Keratinocyte (primary cell): Measurements from ENCODE around the gene TAMM41. TPM values are rescaled to one million over a fixed set of nuclear protein-coding genes. Genes with fewer than 3 reads are reported as not detected.

Experiments
- DNase-seq: peaks from one replicate; pipeline ENCODE4 v3.0.0-alpha.2; 2011; ENCODE audit warnings: low read depth, missing footprints, low spot score
- FAIRE-seq: peaks from 2 replicates; lab custom pipeline; 2011; peaks lifted over from hg19 to GRCh38; lab: Jason Lieb, UNC
- H2AFZ ChIP-seq: 2 replicates; pipeline ENCODE4 v1.6.0; 2012; ENCODE audit warnings: low read length, control low read depth, inconsistent platforms; ENCODE audit not compliant: control insufficient read depth
- H3K27ac ChIP-seq: 2 replicates; pipeline ENCODE4 v1.5.1; 2011; ENCODE audit warnings: low read length; ENCODE audit not compliant: control insufficient read depth, insufficient read depth
- H3K27me3 ChIP-seq: 3 replicates; pipeline ENCODE4 v1.6.0; 2011; ENCODE audit warnings: low read length; ENCODE audit not compliant: control insufficient read depth, insufficient read depth; ENCODE audit errors: extremely low read depth
- H3K36me3 ChIP-seq, 2 experiments: 2 replicates in 1 of 2; 3 replicates in 1 of 2; pipeline ENCODE4 v1.5.1; 2011; ENCODE audit warnings: low read length in 2 of 2, mild to moderate bottlenecking in 1 of 2; ENCODE audit not compliant: control insufficient read depth in 2 of 2, insufficient read depth in 2 of 2; ENCODE audit errors: extremely low read depth in 1 of 2
- H3K4me1 ChIP-seq: 3 replicates; pipeline ENCODE4 v1.5.1; 2011; ENCODE audit warnings: low read length; ENCODE audit not compliant: control insufficient read depth, insufficient read depth; ENCODE audit errors: extremely low read depth
- H3K4me2 ChIP-seq: 3 replicates; pipeline ENCODE4 v1.6.0; 2011; ENCODE audit warnings: low read depth, low read length; ENCODE audit not compliant: control insufficient read depth, insufficient read depth; ENCODE audit errors: extremely low read depth
- H3K4me3 ChIP-seq, 3 experiments: fragments of 200-600 bp in 1 of 3; sonication (generic) in 1 of 3; 2 replicates in 2 of 3; 3 replicates in 1 of 3; pipeline ENCODE4 v1.5.1; 2011 to 2016; ENCODE audit warnings: low read length in 3 of 3, mild to moderate bottlenecking in 3 of 3, control low read depth in 2 of 3, inconsistent platforms in 1 of 3, low read depth in 1 of 3, mixed read lengths in 1 of 3, mixed run types in 1 of 3, moderate library complexity in 1 of 3; ENCODE audit not compliant: control insufficient read depth in 2 of 3, insufficient read depth in 2 of 3; ENCODE audit errors: extremely low read depth in 1 of 3
- H3K79me2 ChIP-seq: 2 replicates; pipeline ENCODE4 v1.6.0; 2012; ENCODE audit warnings: low read length; ENCODE audit not compliant: control insufficient read depth, insufficient read depth
- H3K9ac ChIP-seq: 3 replicates; pipeline ENCODE4 v1.6.0; 2011; ENCODE audit warnings: low read length; ENCODE audit not compliant: control insufficient read depth, insufficient read depth; ENCODE audit errors: extremely low read depth
- H3K9me1 ChIP-seq: 3 replicates; pipeline ENCODE4 v1.6.0; 2011; ENCODE audit warnings: low read length; ENCODE audit not compliant: control insufficient read depth, insufficient read depth; ENCODE audit errors: extremely low read depth
- H3K9me3 ChIP-seq: 2 replicates; pipeline ENCODE4 v1.5.1; 2012; ENCODE audit warnings: low read depth, low read length; ENCODE audit not compliant: control insufficient read depth
- H4K20me1 ChIP-seq: 3 replicates; pipeline ENCODE4 v1.6.0; 2011; ENCODE audit warnings: low read length; ENCODE audit not compliant: control insufficient read depth, insufficient read depth; ENCODE audit errors: extremely low read depth
- CTCF ChIP-seq, 3 experiments: IDR thresholded peaks in 1 of 3; conservative IDR thresholded peaks in 1 of 3; optimal IDR thresholded peaks in 1 of 3; 2 replicates in 2 of 3; 3 replicates in 1 of 3; pipeline versions ENCODE3 to v1.5.1; 2011; ENCODE audit warnings: low read length in 3 of 3, mild to moderate bottlenecking in 3 of 3, moderate library complexity in 2 of 3, control low read depth in 1 of 3, inconsistent platforms in 1 of 3; ENCODE audit not compliant: insufficient read depth in 2 of 3; ENCODE audit errors: extremely low read depth in 1 of 3
- EZH2 ChIP-seq: IDR thresholded peaks from one replicate; pipeline ENCODE4 v1.6.1; 2012; ENCODE audit warnings: inconsistent platforms, mild to moderate bottlenecking, low read length, moderate library complexity
- dilution Hi-C: fragments of 300-500 bp; cut with MboI; formaldehyde crosslinking; loops from one replicate; pipeline ENCODE4 v1.7.0; 2020; ENCODE audit warnings: low sequenced_read_pairs; ENCODE audit not compliant: extremely low pct_ligation_motif_present
- polyA plus RNA-seq, 5 experiments: library from polyadenylated mRNA; depleted of rRNA in 3 of 5; stranded (reverse) in 3 of 5; stranded (forward) in 1 of 5; unstranded in 1 of 5; fragments of >200 nt; gene quantifications; 1 replicate in 1 of 5; 2 replicates in 3 of 5; 3 replicates in 1 of 5; pipeline versions ENCODE4 v1.2.1 to v1.2.3, GENCODE V29; 2011 to 2012; ENCODE audit warnings: missing spikeins in 2 of 5, low read depth in 1 of 5, low replicate concordance in 1 of 5

The TAMM41 gene
- polyA plus RNA-seq, 1 donor (not counting 4 experiments of a cell fraction or from before 2014, with no cell fraction given) = 22.9 TPM

- no peaks in the 10 kb centered on the region for H3K79me2 ChIP-seq
- no peaks in the 10 kb centered on the region for H4K20me1 ChIP-seq
- no peaks in the 10 kb centered on the region for H3K9me3 ChIP-seq
- DNase-seq = no peak
- H3K36me3 ChIP-seq = no peaks in the 10 kb centered on the region
- H3K4me3 ChIP-seq = no peak overlapping the region
- dilution Hi-C loops = no loop called here
- no peaks in the 10 kb centered on the region for H3K9me1 ChIP-seq
- peaks cover 14% of the 10 kb centered on the region for H3K27me3 ChIP-seq
- H3K4me2 ChIP-seq = no peak overlapping the region
- no peak for TF ChIP-seq EZH2
- TF ChIP-seq CTCF (optimal IDR thresholded peaks at IDR 0.05 in 1 of 3, IDR thresholded peaks at IDR 0.05 in 1 of 3, conservative IDR thresholded peaks at IDR 0.05 in 1 of 3; ENCODE audit: extremely low read depth in 1 of 3, insufficient read depth in 2 of 3, low read length in 3 of 3) = no peak
- H2AFZ ChIP-seq = no peak overlapping the region
- no peaks in the 10 kb centered on the region for H3K4me1 ChIP-seq
- H3K9ac ChIP-seq = no peak overlapping the region
- H3K27ac ChIP-seq = no peak overlapping the region
- FAIRE-seq = no peak
Measured at GRCh38 chr3:11853450-11853849, 6.8 kb upstream of the TAMM41 start.

- H3K27ac ChIP-seq = no peak overlapping the region
- H3K4me2 ChIP-seq = no peak overlapping the region
- no peak overlapping the region for H3K4me3 ChIP-seq
- no peak overlapping the region for H2AFZ ChIP-seq
- no peak for FAIRE-seq
- peaks cover 14% of the 10 kb centered on the region for H3K27me3 ChIP-seq
- H3K79me2 ChIP-seq = peaks cover 17% of the 10 kb centered on the region
- H3K9ac ChIP-seq = no peak overlapping the region
- H3K9me3 ChIP-seq = no peaks in the 10 kb centered on the region
- DNase-seq = no peak
- TF ChIP-seq EZH2 = no peak
- no peak for TF ChIP-seq CTCF (optimal IDR thresholded peaks at IDR 0.05 in 1 of 3, IDR thresholded peaks at IDR 0.05 in 1 of 3, conservative IDR thresholded peaks at IDR 0.05 in 1 of 3; ENCODE audit: extremely low read depth in 1 of 3, insufficient read depth in 2 of 3, low read length in 3 of 3)
- no peaks in the 10 kb centered on the region for H3K9me1 ChIP-seq
- H4K20me1 ChIP-seq = no peaks in the 10 kb centered on the region
- no peaks in the 10 kb centered on the region for H3K36me3 ChIP-seq
- dilution Hi-C loops = no loop called here
- H3K4me1 ChIP-seq = peaks cover 8% of the 10 kb centered on the region
Measured at GRCh38 chr3:11850003-11850402, 3.3 kb upstream of the TAMM41 start.
